ENCODE measurements around the gene ARHGEF28. TPM values are rescaled to one million over a fixed set of nuclear protein-coding genes. Genes with fewer than 3 reads are reported as not detected.

The ARHGEF28 gene
- total and polyA plus RNA-seq, 2 of the 4 experiments (the other 2 are of a cell fraction) = 3.6 to 16.0 TPM

DNA sequence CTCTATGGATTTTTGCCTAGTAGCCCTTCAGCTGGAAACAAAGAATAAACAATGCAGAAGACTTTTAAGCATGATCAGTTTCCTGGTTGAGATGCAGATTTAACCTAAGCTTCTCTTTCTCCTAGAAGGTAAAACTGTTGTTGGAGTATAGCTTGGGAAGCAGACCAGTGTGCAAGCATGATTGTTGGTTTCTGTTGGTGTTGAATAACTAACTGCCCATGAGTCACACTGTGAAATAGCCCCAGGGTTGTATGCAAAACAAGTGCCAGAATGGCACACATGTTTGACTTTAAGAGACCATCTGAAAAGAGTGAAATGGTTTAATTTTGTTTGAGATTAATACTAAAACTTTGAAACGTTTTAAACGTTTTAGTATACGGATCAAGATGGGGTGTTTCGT lies 227.1 kb downstream of the ARHGEF28 start:
- Histone ChIP-seq H4K8ac (ENCODE audit: low read depth in 2 of 2, low read length in 2 of 2) (no peak overlapping the region; a peak in 1 of 4 replicates), H4K5ac (ENCODE audit: low read depth, low read length) (no peak overlapping the region), H4K91ac (ENCODE audit: insufficient read depth, low read depth, low read length) (no peak overlapping the region), H2AK9ac (replicated peaks; ENCODE audit: low read depth, low read length, poor library complexity) (no peak overlapping the region), H3K4me2 (ENCODE audit: low read depth, low read length) (no peak overlapping the region), H3K18ac (ENCODE audit: low read depth, low read length) (no peak overlapping the region), H3K79me1 (ENCODE audit: low read depth in 1 of 2, low read length in 2 of 2) (no peaks in the 10 kb centered on the region), H3K9me1 (ENCODE audit: insufficient read depth, low read length) (no peaks in the 10 kb centered on the region; the same call in 1 of the 2 replicates), H3K36me3 (ENCODE audit: control insufficient read depth, insufficient read depth, low read length) (no peaks in the 10 kb centered on the region; the same call in 1 of the 2 replicates), H2BK120ac (ENCODE audit: low read depth, low read length) (no peak overlapping the region), H3K14ac (replicated peaks; ENCODE audit: low read depth, low read length) (no peak overlapping the region), H2AFZ (replicated peaks; ENCODE audit: low read length, poor library complexity) (no peak overlapping the region), H3K27me3 (ENCODE audit: control insufficient read depth, insufficient read depth, low read length) (no peaks in the 10 kb centered on the region), H2BK15ac (ENCODE audit: low read depth, low read length) (no peak overlapping the region), H3K4ac (ENCODE audit: low read depth, low read length) (no peak overlapping the region), H2AK5ac (ENCODE audit: low read depth, low read length) (no peak overlapping the region), H4K20me1 (ENCODE audit: insufficient read depth, low read length) (no peaks in the 10 kb centered on the region), H3K9me3 (ENCODE audit: control insufficient read depth, insufficient read depth, low read length) (no peaks in the 10 kb centered on the region), H3K4me3 (ENCODE audit: insufficient read depth, low read depth, low read length) (no peak overlapping the region), H3K23ac (ENCODE audit: low read depth, low read length) (no peak overlapping the region), H3K27ac (ENCODE audit: insufficient read depth, low read length) (no peak overlapping the region), H3K4me1 (ENCODE audit: control insufficient read depth, insufficient read depth, low read length) (0 out of 2 replicates have a peak, but pooled peaks cover 1% of the 10 kb centered on the region), H2BK20ac (ENCODE audit: low read depth, low read length) (no peak overlapping the region), H2BK5ac (ENCODE audit: low read depth, low read length, poor library complexity, severe bottlenecking) (no peak overlapping the region), H3K9ac (ENCODE audit: low read depth, low read length) (no peak overlapping the region), H3K56ac (ENCODE audit: extremely low read depth, insufficient read depth, low read length) (no peak overlapping the region)
- dilution Hi-C loops (cut with HindIII; ENCODE audit: low sequenced_read_pairs, unreplicated experiment) (no loop called here), intact Hi-C loops (cut with micrococcal nuclease) (no loop called here), in situ Hi-C loops (cut with MboI; ENCODE audit: low sequenced_read_pairs) (no loop called here)
- no TSS peak for BruUV-seq (replicated peaks)
- no peak for TF ChIP-seq CEBPB (IDR thresholded peaks at IDR 0.05; ENCODE audit: low read depth, low read length)
- TF ChIP-seq MAFK (IDR thresholded peaks at IDR 0.05; ENCODE audit: low read depth, low read length) = no peak
- no peak for TF ChIP-seq POLR2A (IDR thresholded peaks at IDR 0.05; ENCODE audit: low read depth, low read length)
- TF ChIP-seq CHD1 (IDR thresholded peaks at IDR 0.05; ENCODE audit: low read depth, low read length) = no peak
- no peak for TF ChIP-seq MAZ (IDR thresholded peaks at IDR 0.05; ENCODE audit: borderline replicate concordance, low read depth, low read length)
- TF ChIP-seq, protein P1, sequence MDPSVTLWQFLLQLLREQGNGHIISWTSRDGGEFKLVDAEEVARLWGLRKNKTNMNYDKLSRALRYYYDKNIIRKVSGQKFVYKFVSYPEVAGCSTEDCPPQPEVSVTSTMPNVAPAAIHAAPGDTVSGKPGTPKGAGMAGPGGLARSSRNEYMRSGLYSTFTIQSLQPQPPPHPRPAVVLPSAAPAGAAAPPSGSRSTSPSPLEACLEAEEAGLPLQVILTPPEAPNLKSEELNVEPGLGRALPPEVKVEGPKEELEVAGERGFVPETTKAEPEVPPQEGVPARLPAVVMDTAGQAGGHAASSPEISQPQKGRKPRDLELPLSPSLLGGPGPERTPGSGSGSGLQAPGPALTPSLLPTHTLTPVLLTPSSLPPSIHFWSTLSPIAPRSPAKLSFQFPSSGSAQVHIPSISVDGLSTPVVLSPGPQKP (IDR thresholded peaks at IDR 0.05; ENCODE audit: borderline replicate concordance, low read depth, low read length) = no peak
- no peak for TF ChIP-seq FOS (IDR thresholded peaks at IDR 0.05; ENCODE audit: low read depth, low read length)
- TF ChIP-seq RAD21 (IDR thresholded peaks at IDR 0.05; ENCODE audit: low read length) = no peak
- no peak for TF ChIP-seq SMC3 (IDR thresholded peaks at IDR 0.05; ENCODE audit: low read depth, low read length)
- no peak for TF ChIP-seq NFE2L2 (IDR thresholded peaks at IDR 0.05; ENCODE audit: low read depth, low read length)
- TF ChIP-seq RCOR1 (IDR thresholded peaks at IDR 0.05; ENCODE audit: insufficient replicate concordance, low read length) = no peak
- TF ChIP-seq CTCF (conservative IDR thresholded peaks at IDR 0.05; ENCODE audit: low read depth, low read length) = no peak
- no peak for TF ChIP-seq MXI1 (IDR thresholded peaks at IDR 0.05; ENCODE audit: borderline replicate concordance, low read depth, low read length)
- no peak for TF ChIP-seq BHLHE40 (IDR thresholded peaks at IDR 0.05; ENCODE audit: low read depth, low read length)
- ATAC-seq (ENCODE audit: low read depth) (peak; percentile 80), DNase-seq (peak; percentile 73)
- ChIA-PET POLR2A (ENCODE audit: unreplicated experiment) (no interaction called here), CTCF (no interaction called here)
- 93% methylated on average over 3 of the region's 4 CpGs; no CpG with 5 or more reads in 1 of the 2 experiments for WGBS, 2 experiments (ENCODE audit: extremely low coverage in 2 of 2, insufficient read length in 1 of 2)
